Measurements from ENCODE around the gene TCTN1. TPM values are rescaled to one million over a fixed set of nuclear protein-coding genes. Genes with fewer than 3 reads are reported as not detected.

Gene TCTN1
- total and polyA plus RNA-seq, 2 donors (not counting 1 experiment from before 2014, with no cell fraction given), result 49.1 to 69.8 TPM

GRCh38 chr12:110613071-110613770, 708 bp upstream of the TCTN1 start:
- POLR2A ChIA-PET, result interaction anchor here (0.6 to 2.4 kb wide), 18 partner anchors 10 to 631 kb away, joined by 3 to 11 read pairs (median 6); partner anchors contain the start of genes ARPC3 and HVCN1
- WGBS (ENCODE audit: insufficient coverage), result 0% methylated on average over 2 of the region's 23 CpGs
- CTCF ChIA-PET, result interaction anchor here (0.8 to 6.0 kb wide), 7 partner anchors 9 to 528 kb away, joined by 4 to 91 read pairs (median 8); partner anchors contain the start of genes ARPC3, FAM216A and GPN3
- H3K79me2 ChIP-seq (ENCODE audit: control insufficient read depth, insufficient read depth, low read length), result peaks cover 38% of the 10 kb centered on the region
- peaks cover 0 to 3% of the 10 kb centered on the region in 2 experiments for H3K36me3 ChIP-seq (replicated peaks in 1 of 2; ENCODE audit: control extremely low read depth in 1 of 2, control insufficient read depth in 1 of 2, extremely low read depth in 1 of 2, insufficient read depth in 2 of 2, low read length in 1 of 2)
- no peaks in the 10 kb centered on the region for H3K9me3 ChIP-seq (ENCODE audit: control extremely low read depth in 1 of 3, control insufficient read depth in 2 of 3, insufficient read depth in 1 of 3, low read length in 2 of 3)
- Mint-ChIP-seq H3K4me1 (peaks cover 56% of the 10 kb centered on the region), H3K27ac (peak overlapping the region; percentile 96), H3K4me3 (peak overlapping the region; percentile 91), H3K9me3 (ENCODE audit: insufficient read depth) (no peaks in the 10 kb centered on the region), H3K27me3 (no peaks in the 10 kb centered on the region)
- peak overlapping the region; percentile 90 for H2AFZ ChIP-seq (ENCODE audit: insufficient read depth, low read depth, low read length, poor library complexity, severe bottlenecking)
- peak overlapping the region; percentile 84 for H3K9ac ChIP-seq (ENCODE audit: low read length)
- ATAC-seq (ENCODE audit: low read depth) (no peak), DNase-seq (no peak)
- H3K4me3 ChIP-seq (ENCODE audit: control extremely low read depth in 1 of 5, extremely low read depth in 1 of 5, insufficient read depth in 1 of 5, low read depth in 2 of 5, low read length in 4 of 5), result peak overlapping the region; percentile 57 to 84 (median 70)
- peak overlapping the region; percentile 93 for H3K4me2 ChIP-seq (replicated peaks; ENCODE audit: low read depth, low read length, poor library complexity, severe bottlenecking)
- no peaks in the 10 kb centered on the region for H3K27me3 ChIP-seq (replicated peaks in 1 of 4; ENCODE audit: control extremely low read depth in 1 of 4, control insufficient read depth in 3 of 4, insufficient read depth in 4 of 4, low read length in 3 of 4)
- peaks cover 49 to 66% of the 10 kb centered on the region in 2 donors for H3K4me1 ChIP-seq (ENCODE audit: control insufficient read depth in 2 of 2, insufficient read depth in 2 of 2, low read length in 2 of 2)
- intact Hi-C loops (cut with micrococcal nuclease), result loop anchor here (1.0 to 2.0 kb wide), 2 partner anchors 8 to 130 kb away; partner anchors contain the start of gene PPP1CC
- no peaks in the 10 kb centered on the region for H4K20me1 ChIP-seq (ENCODE audit: control insufficient read depth, insufficient read depth, low read length, poor library complexity, severe bottlenecking)
- H3K27ac ChIP-seq (ENCODE audit: low read length in 2 of 2), result peak overlapping the region; percentile 83 to 98
- TF ChIP-seq CTCF (IDR thresholded peaks at IDR 0.05) (no peak), EZH2 (IDR thresholded peaks at IDR 0.05; ENCODE audit: borderline replicate concordance, insufficient read depth, low read depth, low read length, poor library complexity, severe bottlenecking) (no peak)

GRCh38 chr12:110615171-110615570, 1.2 kb downstream of the TCTN1 start:
- Histone ChIP-seq H3K9me3 (ENCODE audit: control extremely low read depth in 1 of 3, control insufficient read depth in 2 of 3, insufficient read depth in 1 of 3, low read length in 2 of 3) (no peaks in the 10 kb centered on the region), H3K36me3 (replicated peaks in 1 of 2; ENCODE audit: control extremely low read depth in 1 of 2, control insufficient read depth in 1 of 2, extremely low read depth in 1 of 2, insufficient read depth in 2 of 2, low read length in 1 of 2) (peaks cover 0 to 3% of the 10 kb centered on the region in 2 experiments), H3K27me3 (replicated peaks in 1 of 4; ENCODE audit: control extremely low read depth in 1 of 4, control insufficient read depth in 3 of 4, insufficient read depth in 4 of 4, low read length in 3 of 4) (no peaks in the 10 kb centered on the region), H3K27ac (ENCODE audit: low read length in 2 of 2) (peak overlapping the region; percentile 83 to 98), H4K20me1 (ENCODE audit: control insufficient read depth, insufficient read depth, low read length, poor library complexity, severe bottlenecking) (no peaks in the 10 kb centered on the region), H2AFZ (ENCODE audit: insufficient read depth, low read depth, low read length, poor library complexity, severe bottlenecking) (peak overlapping the region; percentile 90), H3K4me1 (ENCODE audit: control insufficient read depth in 2 of 2, insufficient read depth in 2 of 2, low read length in 2 of 2) (peaks cover 49 to 65% of the 10 kb centered on the region in 2 donors), H3K79me2 (ENCODE audit: control insufficient read depth, insufficient read depth, low read length) (peaks cover 51% of the 10 kb centered on the region), H3K9ac (ENCODE audit: low read length) (peak overlapping the region; percentile 84), H3K4me2 (replicated peaks; ENCODE audit: low read depth, low read length, poor library complexity, severe bottlenecking) (peak overlapping the region; percentile 93), H3K4me3 (ENCODE audit: control extremely low read depth in 1 of 5, extremely low read depth in 1 of 5, insufficient read depth in 1 of 5, low read depth in 2 of 5, low read length in 4 of 5) (peak overlapping the region in 1 of 5 experiments; percentile 1)
- 52% methylated on average over 6 of the region's 8 CpGs for WGBS (ENCODE audit: insufficient coverage)
- ChIA-PET POLR2A (interaction anchor here (0.6 to 2.4 kb wide), 5 partner anchors 9 to 34 kb away, joined by 3 to 9 read pairs (median 4); no protein-coding TSS in a partner anchor), CTCF (interaction anchor here (0.6 to 6.0 kb wide), 8 partner anchors 11 to 165 kb away, joined by 3 to 91 read pairs (median 4); partner anchors contain the start of genes ARPC3, FAM216A and GPN3)
- ATAC-seq (ENCODE audit: low read depth), result no peak
- Mint-ChIP-seq H3K27ac (peak overlapping the region; percentile 88), H3K4me1 (peaks cover 52% of the 10 kb centered on the region), H3K4me3 (peak overlapping the region; percentile 77), H3K27me3 (no peaks in the 10 kb centered on the region), H3K9me3 (ENCODE audit: insufficient read depth) (no peaks in the 10 kb centered on the region)
- DNase-seq, result no peak
- TF ChIP-seq CTCF (IDR thresholded peaks at IDR 0.05) (no peak), EZH2 (IDR thresholded peaks at IDR 0.05; ENCODE audit: borderline replicate concordance, insufficient read depth, low read depth, low read length, poor library complexity, severe bottlenecking) (no peak)
- intact Hi-C loops (cut with micrococcal nuclease), result loop anchor here (2.0 kb wide), 1 partner anchor 74 kb away; the partner anchor contains the start of gene HVCN1
